HG03064 (cell line): ENCODE results near the gene MROH7.

ENCODE experiments used
- ATAC-seq: cut with Tn5 transposase; IDR thresholded peaks from one replicate; pipeline ENCODE4 v1.9.1; 2021; ENCODE audit warnings: low read depth; ENCODE audit not compliant: unreplicated experiment

The MROH7 gene

GRCh38 chr1:54640863-54641836 is at the start of gene MROH7:
Gene MROH7 (plus strand): TSS chr1:54641786. CDS start chr1:54652927, 11,141 bp downstream.
- no peak for ATAC-seq

GRCh38 chr1:54593571-54594160 is 47.9 kb upstream of the MROH7 start:
- ATAC-seq, result no peak

- no peak for ATAC-seq
These were observed 47.1 kb upstream of the MROH7 start for GRCh38 chr1:54594463-54594862.

GRCh38 chr1:54595956-54596498 is 45.6 kb upstream of the MROH7 start:
- no peak for ATAC-seq

GRCh38 chr1:54596756-54597155 is 44.8 kb upstream of the MROH7 start:
- ATAC-seq, result no peak

GRCh38 chr1:54597455-54598030 is 44.0 kb upstream of the MROH7 start:
- no peak for ATAC-seq

GRCh38 chr1:54599211-54599823 is 42.3 kb upstream of the MROH7 start:
- ATAC-seq, result no peak

- no peak for ATAC-seq
These were observed 40.5 kb upstream of the MROH7 start for GRCh38 chr1:54600947-54601721.

- no peak for ATAC-seq
These were observed 39.9 kb upstream of the MROH7 start for GRCh38 chr1:54601730-54602129.

- no peak for ATAC-seq
These were observed 39.0 kb upstream of the MROH7 start for GRCh38 chr1:54602554-54602953.

- ATAC-seq, result no peak
These were observed 38.3 kb upstream of the MROH7 start for GRCh38 chr1:54603241-54603640.

GRCh38 chr1:54604051-54604450 is 37.5 kb upstream of the MROH7 start:
- ATAC-seq, result no peak

- no peak for ATAC-seq
These were observed 36.8 kb upstream of the MROH7 start for GRCh38 chr1:54604572-54605370.

GRCh38 chr1:54606096-54606989 is 35.2 kb upstream of the MROH7 start:
- no peak for ATAC-seq

GRCh38 chr1:54606990-54607325 is 34.6 kb upstream of the MROH7 start:
- ATAC-seq, result no peak

- no peak for ATAC-seq
These were observed 33.6 kb upstream of the MROH7 start for GRCh38 chr1:54607821-54608565.

GRCh38 chr1:54608566-54609230 is 32.9 kb upstream of the MROH7 start:
- no peak for ATAC-seq
